HG03066 (cell line): ENCODE data around the gene DRC3.

Source experiments
- ATAC-seq: cut with Tn5 transposase; IDR thresholded peaks from one replicate; pipeline ENCODE4 v1.9.1; 2021; ENCODE audit warnings: low read depth; ENCODE audit not compliant: unreplicated experiment

The DRC3 gene

DNA sequence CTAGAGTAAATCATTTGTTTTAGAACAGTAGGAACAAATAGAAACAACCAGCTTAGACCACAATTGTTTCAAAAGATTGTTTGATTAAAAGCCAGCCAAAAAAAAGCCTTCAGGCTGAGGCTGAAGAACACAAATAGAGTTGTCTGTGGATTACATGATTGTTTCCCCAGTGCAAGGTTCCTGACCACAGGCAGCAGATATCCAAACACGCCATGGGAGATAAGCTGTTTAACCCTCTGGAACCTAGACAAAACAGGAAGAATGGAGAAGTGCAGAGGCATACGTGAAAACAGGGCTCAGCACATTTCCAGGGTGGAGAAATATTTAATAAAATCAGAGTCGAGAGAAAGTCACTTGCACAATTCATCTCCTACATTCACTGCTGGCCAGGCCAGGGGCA, 45.3 kb downstream of the DRC3 start:
- ATAC-seq = no peak

- ATAC-seq = no peak
Observed at GRCh38 chr17:18018411-18018921, 45.8 kb downstream of the DRC3 start.

GRCh38 chr17:18019838-18020154, 47.1 kb downstream of the DRC3 start:
- ATAC-seq = no peak

DNA sequence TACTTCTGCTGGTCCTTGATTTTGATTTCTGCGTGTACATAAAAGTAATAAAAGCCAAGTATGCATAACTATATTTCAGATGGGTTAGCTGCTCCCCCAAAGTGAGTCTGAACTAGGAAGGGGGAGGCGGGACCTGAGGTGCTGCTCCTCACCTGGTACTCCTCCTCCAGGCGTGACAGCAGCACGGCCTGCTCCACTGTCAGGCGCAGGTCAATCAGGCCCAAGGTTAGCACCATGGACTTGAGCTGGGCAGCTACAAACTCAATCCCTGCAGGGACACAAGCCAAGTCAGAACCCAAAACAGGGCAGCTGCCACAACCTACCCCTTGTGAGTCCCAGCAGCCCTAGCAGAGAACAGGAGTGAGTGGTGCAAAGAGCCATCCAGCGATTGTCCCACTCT, 48.3 kb downstream of the DRC3 start:
- ATAC-seq = no peak

DNA sequence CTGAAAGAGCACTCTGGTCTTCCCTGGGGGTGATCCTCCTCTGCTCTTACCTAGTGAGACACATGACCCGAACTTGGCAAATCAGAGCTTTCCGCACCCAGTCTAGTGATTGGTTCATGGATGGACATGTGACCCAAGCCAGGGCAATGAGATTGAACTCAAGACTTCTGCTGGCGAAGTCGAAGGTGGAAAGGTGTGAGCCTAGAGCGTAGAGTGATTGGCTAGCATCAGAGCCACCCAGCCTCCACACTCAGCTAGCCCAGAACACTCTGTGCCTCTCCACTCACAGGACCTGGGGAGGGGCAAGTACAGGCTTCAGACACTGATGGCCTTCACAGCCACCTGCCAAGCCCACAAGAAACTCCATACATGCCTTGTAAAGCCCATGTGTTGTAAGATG, 48.7 kb downstream of the DRC3 start:
- ATAC-seq = no peak

DNA sequence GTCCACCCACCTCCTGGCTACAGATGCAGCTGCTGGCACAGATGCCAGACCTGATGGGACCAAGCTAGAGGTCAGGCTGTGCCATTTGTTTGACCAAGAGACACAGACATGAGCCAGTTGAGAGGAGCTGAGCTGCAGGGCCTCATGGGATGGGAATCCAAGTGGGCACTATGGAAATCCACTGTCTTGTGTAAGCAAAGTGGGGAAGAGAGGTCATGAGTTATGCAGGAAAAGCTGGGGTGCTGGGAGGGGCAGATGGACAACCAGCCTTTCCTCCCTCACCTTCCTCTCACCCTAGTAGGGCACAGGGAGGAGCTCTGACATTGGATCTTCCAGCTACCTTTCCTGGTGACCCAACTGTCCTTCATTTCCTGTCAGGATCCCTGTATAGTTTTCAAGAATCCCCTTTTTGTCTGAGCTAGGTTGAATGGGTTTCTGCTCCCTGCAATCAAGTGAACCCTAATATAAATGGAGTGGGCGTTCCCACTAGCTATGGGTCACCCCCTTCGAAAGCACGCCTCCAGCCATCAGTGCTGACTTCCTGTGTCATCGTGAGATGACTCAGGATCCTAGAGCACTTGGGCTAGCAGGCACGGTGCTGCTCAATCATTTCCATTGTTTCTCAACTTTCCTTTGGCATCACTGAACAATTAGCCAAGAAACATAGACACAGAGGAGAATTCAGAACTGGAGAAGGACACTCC, 52.7 kb downstream of the DRC3 start:
- ATAC-seq = peak; percentile 60

- no peak for ATAC-seq
Observed at GRCh38 chr17:18025945-18026776, 53.5 kb downstream of the DRC3 start.

DNA sequence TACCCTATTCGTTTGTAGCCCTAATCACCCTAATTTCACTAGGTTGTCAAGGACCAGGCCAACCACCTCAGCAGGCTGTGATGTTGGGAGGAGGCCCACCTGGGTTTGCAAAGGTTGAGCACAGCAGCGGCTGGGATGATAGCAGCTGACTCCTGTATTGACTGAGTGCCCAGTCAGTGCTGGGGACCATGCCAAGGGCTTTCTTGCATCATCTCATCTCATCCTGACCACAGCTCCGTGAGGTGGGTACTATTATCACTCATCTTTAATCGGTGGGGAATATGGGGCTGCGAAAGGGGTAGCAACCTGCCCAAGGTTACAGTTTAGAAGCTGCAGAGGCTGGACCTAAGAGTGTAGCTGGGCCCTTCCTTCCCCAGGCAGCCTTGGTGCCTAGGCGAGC, 54.6 kb downstream of the DRC3 start:
- ATAC-seq = no peak

DNA sequence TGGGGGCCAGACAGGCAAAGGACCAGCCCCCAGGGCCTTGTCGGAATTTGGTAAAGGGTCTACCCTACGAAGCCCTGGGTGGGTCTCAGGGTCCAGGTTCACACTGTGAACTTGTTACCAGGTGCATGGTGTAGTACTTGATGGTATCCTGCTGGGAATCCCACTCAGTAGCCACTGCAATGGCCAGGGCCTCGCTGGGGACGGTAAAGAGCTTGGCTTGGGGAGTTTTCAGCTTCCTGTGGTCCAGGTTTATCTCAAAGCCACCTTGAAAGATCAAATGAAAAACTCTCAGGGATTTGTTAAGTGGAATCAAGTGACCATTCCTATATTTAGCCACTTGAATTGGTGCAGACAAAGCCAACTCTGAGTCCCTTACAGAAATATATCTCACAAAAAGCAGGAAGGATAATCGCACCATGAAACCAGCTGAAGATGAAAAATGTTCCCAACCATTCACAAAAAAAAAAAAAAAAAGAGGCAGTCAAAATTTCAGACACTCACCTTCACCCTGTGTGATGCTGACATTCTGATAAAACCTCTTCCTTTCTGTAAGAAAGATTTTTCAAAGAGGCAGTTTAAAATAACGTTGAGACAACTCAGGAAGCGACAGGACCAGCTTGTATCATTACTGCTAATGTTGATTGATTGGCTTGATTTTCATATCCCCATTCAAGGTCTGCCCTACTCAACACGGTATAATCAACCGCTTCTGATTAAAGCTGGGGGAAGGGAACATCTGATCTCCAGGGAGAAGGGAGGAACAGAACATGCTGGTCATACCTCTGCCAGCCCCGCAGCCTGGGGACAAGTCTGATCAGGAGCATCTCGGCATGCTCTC, 55.7 kb downstream of the DRC3 start:
- ATAC-seq = no peak

DNA sequence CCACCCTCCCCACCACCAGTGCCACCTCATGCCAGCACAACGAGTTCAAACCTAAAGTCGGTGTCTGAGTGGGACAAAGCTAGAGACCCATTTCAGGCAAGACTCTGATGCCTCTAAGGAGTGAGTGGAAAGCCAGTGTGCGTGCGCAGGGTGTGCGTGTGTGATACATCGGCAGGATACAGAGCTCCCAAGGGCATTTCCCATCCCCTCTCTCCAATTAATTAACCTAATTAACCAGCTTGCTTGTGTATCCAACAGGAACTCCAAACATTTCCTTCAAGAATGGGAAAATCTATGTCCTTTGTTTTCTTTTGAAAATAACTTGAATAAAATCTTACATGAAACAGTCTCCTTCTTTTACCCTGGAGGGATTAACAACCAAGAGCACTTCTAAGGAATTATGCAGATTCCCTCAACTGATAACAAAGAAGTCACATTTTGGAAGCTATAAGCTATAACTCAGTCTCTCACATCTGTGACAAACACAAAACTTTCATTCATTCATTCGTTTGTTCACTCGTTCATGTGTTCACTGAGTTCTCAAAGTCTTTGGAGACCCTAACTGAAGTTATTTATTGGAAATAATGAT, 56.4 kb downstream of the DRC3 start:
- ATAC-seq = no peak

GRCh38 chr17:18031955-18032354, 59.3 kb downstream of the DRC3 start:
- ATAC-seq = no peak

- ATAC-seq = peak; percentile 60
Observed at GRCh38 chr17:18033442-18034099, 60.9 kb downstream of the DRC3 start.

- ATAC-seq = no peak
Observed at GRCh38 chr17:18035704-18036103, 63.0 kb downstream of the DRC3 start.

GRCh38 chr17:18037486-18037885, 64.8 kb downstream of the DRC3 start:
- ATAC-seq = no peak

- ATAC-seq = no peak
Observed at GRCh38 chr17:18038149-18038850, 65.6 kb downstream of the DRC3 start.

DNA sequence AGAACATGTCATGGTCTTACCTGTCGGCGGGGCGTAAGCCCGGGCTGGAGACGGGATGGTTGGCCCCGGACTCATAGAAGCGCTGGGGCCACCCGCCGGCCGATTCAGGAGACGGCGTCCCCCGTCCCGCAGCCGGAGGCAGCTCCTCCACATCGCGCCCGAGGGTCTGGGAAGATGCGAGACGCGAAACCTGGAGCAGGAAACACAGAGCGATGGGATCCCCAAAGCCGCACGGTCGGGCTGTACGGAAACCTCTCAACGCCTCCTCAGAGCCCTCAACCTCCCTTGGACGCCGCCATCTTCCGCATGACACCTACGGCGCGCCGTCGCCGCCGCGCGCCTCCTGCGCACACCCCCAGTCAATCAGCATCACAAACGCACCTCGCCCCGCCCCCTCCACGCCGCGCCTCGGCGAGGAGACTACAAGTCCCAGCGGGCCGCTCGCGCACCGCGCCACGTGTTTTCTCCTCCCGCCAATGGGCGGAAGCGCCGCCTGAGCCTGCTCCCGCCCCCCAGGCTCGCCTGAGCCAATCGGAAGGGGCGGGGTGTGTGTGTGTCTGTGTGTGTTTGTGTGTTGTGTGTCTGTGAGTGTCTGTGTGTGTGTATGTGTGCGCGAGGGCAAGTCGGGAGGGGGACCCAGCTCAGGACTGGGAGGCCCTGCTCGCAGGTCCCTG, 66.3 kb downstream of the DRC3 start, which contains the start of the genes ATPAF2 and GID4:
TSS of gene ATPAF2 (minus strand) at position 308 of the 674 bp plus-strand sequence. CDS start at position 153, 155 bp downstream.
TSS of gene GID4 (plus strand) at position 548 of the 674 bp plus-strand sequence. CDS start at position 605, 57 bp downstream.
- peak; percentile 89 for ATAC-seq

DNA sequence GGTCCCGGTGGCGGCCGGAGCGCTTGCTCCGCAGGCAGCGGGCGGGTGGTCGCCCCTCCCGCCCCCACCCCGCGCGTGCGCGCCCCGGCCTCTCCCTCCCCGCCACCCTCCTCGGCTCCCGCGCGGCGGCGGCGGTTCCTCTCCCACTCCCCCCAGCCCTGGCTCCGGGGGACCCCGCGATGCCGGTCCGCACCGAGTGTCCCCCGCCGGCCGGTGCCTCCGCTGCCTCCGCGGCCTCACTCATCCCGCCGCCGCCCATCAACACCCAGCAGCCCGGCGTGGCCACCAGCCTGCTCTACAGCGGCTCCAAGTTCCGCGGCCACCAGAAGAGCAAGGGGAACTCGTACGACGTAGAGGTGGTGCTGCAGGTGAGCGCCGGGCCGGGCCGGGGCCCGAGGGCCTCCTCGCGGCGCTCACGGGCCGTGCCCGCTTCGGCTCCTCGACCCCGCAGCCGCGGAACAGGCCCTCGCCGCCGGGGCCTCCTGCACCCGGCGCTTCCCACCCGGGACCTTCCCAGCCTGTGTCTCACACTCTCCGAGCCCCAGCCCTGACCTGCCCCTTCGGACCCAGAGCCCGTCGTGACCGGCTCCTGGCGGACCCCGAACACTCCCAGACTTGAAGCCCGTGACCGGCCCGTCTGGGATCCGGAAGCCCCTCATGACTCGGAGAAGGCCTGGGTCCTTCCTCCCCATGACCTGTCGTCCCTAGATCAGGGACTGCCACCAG, 67.0 kb downstream of the DRC3 start:
- ATAC-seq = peak; percentile 20

DNA sequence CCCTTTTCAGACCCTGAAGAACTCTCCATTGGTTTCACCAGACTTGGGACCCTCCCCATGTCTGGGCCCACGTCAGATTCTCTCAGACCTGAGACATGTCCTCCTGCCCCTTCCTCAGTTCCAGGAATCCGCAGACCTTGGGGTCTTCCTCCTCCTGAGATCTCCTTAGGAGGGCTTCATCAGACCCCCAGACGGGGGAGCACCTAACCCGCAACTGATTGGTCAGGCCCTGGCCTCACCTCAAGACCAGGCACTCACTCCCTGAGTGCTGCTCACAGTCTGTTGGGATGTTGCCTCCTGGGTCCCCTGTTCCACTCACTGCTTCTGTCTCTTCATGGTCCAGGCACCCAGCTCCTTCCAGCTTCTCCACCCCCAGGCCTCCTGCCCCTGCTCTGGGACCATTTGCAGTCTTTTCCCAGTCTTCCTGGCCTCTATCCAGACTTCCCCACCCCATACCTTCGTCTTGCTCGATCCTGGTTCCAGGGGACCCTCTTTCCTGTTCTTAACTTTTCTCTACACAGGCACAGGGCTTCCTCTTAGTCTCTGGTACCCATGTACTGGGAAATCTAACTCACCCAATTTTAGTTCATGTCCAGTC, 67.7 kb downstream of the DRC3 start:
- ATAC-seq = no peak
